AG04450 (cell line): ENCODE results near the gene TSR1. TPM values are rescaled to one million over a fixed set of nuclear protein-coding genes. Genes with fewer than 3 reads are reported as not detected.

ENCODE experiments used
- CTCF ChIA-PET: fragments of 300-600, 350-600 bp; formaldehyde crosslinking; extraction: SDS; loops from one replicate; lab custom pipeline; 2022; ENCODE audit warnings: antibody characterized with exemption, inconsistent platforms; lab: Charles Lee
- POLR2A ChIA-PET: fragments of 350-600 bp; formaldehyde crosslinking; extraction: SDS; loops from one replicate; lab custom pipeline; 2021; ENCODE audit warnings: antibody characterized with exemption, inconsistent platforms; lab: Yijun Ruan, JAX
- DNase-seq: peaks from one replicate; pipeline ENCODE4 v3.0.0-alpha.2; 2011; ENCODE audit warnings: low read depth, low spot score
- H3K27ac ChIP-seq: one replicate; pipeline ENCODE4 v1.5.1; 2012; ENCODE audit warnings: low read depth, low read length, control low read depth
- H3K27me3 ChIP-seq: one replicate; pipeline ENCODE4 v1.6.0; 2012; ENCODE audit warnings: low read length; ENCODE audit not compliant: control insufficient read depth, insufficient read depth
- H3K4me3 ChIP-seq: 2 replicates; pipeline ENCODE4 v1.5.1; 2011; ENCODE audit warnings: mild to moderate bottlenecking, low read depth, low read length, control low read depth
- H3K9me3 ChIP-seq: 2 replicates; pipeline ENCODE4 v1.5.1; 2012; ENCODE audit warnings: low read length; ENCODE audit not compliant: control insufficient read depth, insufficient read depth
- CTCF ChIP-seq: IDR thresholded peaks from 2 replicates; pipeline ENCODE4 v1.5.1; 2011; ENCODE audit warnings: low read depth, low read length, control low read depth, inconsistent platforms
- polyA plus RNA-seq: library from polyadenylated mRNA; depleted of rRNA; stranded (reverse); fragments of >200 nt; gene quantifications from 2 replicates; pipeline ENCODE4 v1.2.3, GENCODE V29; 2011

Gene TSR1
- polyA plus RNA-seq, 1 experiment: 15.5 TPM

- H3K27me3 ChIP-seq: no peaks in the 10 kb centered on the region
- TF ChIP-seq CTCF: no peak
- DNase-seq: no peak
- no peak overlapping the region for H3K4me3 ChIP-seq
- H3K27ac ChIP-seq: no peak overlapping the region
- ChIA-PET POLR2A (no interaction called here), CTCF (no interaction called here)
- no peaks in the 10 kb centered on the region for H3K9me3 ChIP-seq
Measured at GRCh38 chr17:2377659-2378058, 41.4 kb upstream of the TSR1 start.

GRCh38 chr17:2376107-2376506 is 39.9 kb upstream of the TSR1 start:
- Histone ChIP-seq H3K27ac (no peak overlapping the region), H3K27me3 (no peaks in the 10 kb centered on the region), H3K4me3 (no peak overlapping the region), H3K9me3 (no peaks in the 10 kb centered on the region)
- no peak for DNase-seq
- ChIA-PET POLR2A (no interaction called here), CTCF (no interaction called here)
- no peak for TF ChIP-seq CTCF

- TF ChIP-seq CTCF: no peak
- DNase-seq: no peak
- no peak overlapping the region for H3K4me3 ChIP-seq
- no peak overlapping the region for H3K27ac ChIP-seq
- H3K27me3 ChIP-seq: no peaks in the 10 kb centered on the region
- CTCF ChIA-PET: interaction anchor here (1.0 kb wide), 1 partner anchor 41 kb away, joined by 3 read pairs; no protein-coding TSS in a partner anchor
- H3K9me3 ChIP-seq: no peaks in the 10 kb centered on the region
- POLR2A ChIA-PET: no interaction called here
Measured at GRCh38 chr17:2375406-2375805, 39.1 kb upstream of the TSR1 start.

GRCh38 chr17:2374549-2375285 is 38.5 kb upstream of the TSR1 start:
- Histone ChIP-seq H3K9me3 (no peaks in the 10 kb centered on the region), H3K4me3 (no peak overlapping the region), H3K27me3 (no peaks in the 10 kb centered on the region), H3K27ac (no peak overlapping the region)
- no peak for DNase-seq
- ChIA-PET POLR2A (no interaction called here), CTCF (interaction anchor here (1.0 to 1.5 kb wide), 3 partner anchors 8 to 41 kb away, joined by 3 to 5 read pairs (median 3); no protein-coding TSS in a partner anchor)
- no peak for TF ChIP-seq CTCF

GRCh38 chr17:2373179-2373578 is 36.9 kb upstream of the TSR1 start:
- no peak for DNase-seq
- no peak overlapping the region for H3K27ac ChIP-seq
- H3K27me3 ChIP-seq: no peaks in the 10 kb centered on the region

More at GRCh38 chr17:2373179-2373578, 36.9 kb upstream of the TSR1 start:
- ChIA-PET POLR2A (no interaction called here), CTCF (interaction anchor here (1.2 to 1.7 kb wide), 2 partner anchors 9 to 43 kb away, joined by 3 to 6 read pairs; no protein-coding TSS in a partner anchor)
- Histone ChIP-seq H3K9me3 (no peaks in the 10 kb centered on the region), H3K4me3 (no peak overlapping the region)
- no peak for TF ChIP-seq CTCF
